GM19351 (cell line): ENCODE measurements around the gene TRAF7.
"Not testable (repeated sequence)": the region's sequence is repeated elsewhere in the genome, so short reads cannot be mapped to it uniquely, and the experiment has no call there.

Experiments
- ATAC-seq: cut with Tn5 transposase; IDR thresholded peaks from one replicate; pipeline ENCODE4 v1.9.1; 2021; ENCODE audit warnings: mild to moderate bottlenecking, moderate library complexity; ENCODE audit not compliant: unreplicated experiment

Gene TRAF7

DNA sequence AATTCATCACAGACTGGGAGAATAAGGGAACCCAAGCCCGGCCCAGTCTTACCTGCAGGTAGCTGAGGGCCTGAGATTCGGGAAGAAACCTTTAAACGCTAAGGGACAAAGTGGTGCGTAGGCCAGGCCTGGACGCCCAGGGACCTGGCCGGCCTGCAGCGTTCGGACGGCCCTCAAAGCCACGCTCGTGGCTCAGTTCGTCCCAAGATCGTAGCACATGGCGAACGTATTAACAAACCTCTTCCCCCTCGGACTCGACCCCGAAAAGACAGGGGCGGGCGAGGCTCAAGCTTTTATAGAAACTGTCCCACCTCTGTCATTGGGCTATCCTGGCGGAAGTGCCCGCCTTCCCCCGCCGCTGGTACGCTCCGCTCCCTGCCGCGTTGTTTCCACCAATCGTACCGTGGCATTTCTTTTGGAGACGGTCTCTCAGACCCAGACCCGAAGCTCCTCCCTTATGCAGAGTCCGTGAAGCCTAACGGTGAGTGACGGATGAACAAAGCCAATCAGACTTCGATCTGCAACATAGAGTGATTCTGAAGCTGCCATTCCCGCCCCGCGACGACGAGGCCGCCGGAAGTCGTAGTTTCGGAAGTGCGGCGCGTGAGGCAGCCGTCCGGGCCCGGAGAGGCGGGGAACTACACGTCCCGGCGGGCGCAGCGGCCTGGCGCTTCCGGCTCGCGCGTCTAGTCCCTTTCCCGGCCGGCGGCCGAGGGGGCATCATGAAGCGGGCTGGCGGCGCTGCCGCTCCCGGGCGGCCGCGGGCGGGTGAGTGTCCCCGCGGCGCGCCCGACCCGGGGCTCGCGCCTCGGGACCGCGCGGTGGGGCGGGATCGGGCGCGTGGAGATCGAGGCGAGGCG, at the start of gene TRAF7:
Gene TRAF7 (plus strand): TSS at position 692 of the 860 bp plus-strand sequence. CDS start 8,139 bp downstream, outside the sequence.
- peak; percentile 87 for ATAC-seq

DNA sequence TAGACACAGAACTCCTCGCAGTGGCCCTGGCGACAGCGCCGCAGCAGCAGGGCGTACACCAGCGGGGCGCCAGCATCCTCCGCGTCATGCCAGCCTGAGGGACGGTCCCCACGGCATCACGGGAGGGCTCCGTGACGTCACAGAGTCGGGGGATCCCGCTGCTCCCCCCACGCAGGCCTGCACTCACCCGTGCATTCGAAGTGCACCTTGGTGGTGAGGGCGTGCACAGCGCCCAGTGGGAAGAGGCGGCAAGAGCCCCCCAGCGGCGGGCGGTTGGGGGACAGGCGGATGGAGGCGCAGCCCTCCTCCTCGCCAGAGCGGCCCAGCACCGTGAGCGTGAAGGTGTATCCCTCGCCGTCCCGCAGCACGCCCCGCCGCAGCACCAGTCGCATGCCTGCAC, 49.4 kb upstream of the TRAF7 start:
- not testable (repeated sequence) for ATAC-seq

DNA sequence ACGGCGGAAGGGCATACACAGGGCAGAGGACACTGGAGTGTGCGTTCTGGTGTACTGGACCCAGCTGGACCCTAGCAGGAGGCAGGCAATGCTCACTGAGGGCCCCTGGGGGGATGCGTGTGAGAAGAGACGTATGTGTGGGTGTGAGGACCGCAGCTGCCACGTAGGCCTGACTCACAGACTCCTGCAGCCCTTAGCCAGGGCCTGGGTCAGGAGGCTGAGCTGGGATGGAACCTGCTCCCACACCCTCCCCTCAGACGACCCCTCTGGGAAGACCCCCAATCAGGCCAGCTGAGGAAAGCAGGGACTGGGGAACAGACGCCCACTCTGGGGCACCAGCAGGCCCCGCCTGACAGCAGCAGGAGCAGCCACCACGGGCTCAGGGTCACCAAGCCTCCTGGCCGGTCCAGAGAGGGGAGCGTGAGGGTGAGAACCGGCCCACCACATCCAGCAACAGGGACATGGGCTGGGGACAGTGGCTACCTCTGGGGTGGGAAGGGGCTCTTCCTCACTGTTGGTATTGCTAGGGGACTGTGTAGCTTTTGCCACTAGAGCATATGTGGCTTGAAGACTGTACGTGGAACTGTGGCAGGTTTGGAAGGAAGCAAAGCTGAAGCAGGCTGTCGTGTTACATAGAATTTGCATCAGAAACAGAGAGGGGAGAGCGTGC, 48.3 kb upstream of the TRAF7 start:
- not testable (repeated sequence) for ATAC-seq

DNA sequence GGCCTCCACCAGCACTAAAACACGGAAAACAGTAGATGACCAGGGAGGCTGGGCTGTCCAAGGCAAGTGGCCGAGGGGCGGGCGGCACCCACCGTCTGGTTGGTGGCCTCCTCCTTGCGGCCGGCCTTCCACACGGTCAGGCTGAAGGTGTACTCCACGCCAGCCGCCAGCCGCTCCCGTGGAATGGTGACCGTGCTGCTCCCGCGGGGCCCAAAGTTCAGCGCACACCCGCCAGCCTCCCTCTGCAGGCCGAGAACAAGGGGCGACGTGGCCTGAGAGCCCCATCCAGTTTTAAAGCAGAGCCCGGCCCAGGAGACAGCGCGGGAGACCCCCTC, 47.8 kb upstream of the TRAF7 start:
- ATAC-seq: not testable (repeated sequence)

DNA sequence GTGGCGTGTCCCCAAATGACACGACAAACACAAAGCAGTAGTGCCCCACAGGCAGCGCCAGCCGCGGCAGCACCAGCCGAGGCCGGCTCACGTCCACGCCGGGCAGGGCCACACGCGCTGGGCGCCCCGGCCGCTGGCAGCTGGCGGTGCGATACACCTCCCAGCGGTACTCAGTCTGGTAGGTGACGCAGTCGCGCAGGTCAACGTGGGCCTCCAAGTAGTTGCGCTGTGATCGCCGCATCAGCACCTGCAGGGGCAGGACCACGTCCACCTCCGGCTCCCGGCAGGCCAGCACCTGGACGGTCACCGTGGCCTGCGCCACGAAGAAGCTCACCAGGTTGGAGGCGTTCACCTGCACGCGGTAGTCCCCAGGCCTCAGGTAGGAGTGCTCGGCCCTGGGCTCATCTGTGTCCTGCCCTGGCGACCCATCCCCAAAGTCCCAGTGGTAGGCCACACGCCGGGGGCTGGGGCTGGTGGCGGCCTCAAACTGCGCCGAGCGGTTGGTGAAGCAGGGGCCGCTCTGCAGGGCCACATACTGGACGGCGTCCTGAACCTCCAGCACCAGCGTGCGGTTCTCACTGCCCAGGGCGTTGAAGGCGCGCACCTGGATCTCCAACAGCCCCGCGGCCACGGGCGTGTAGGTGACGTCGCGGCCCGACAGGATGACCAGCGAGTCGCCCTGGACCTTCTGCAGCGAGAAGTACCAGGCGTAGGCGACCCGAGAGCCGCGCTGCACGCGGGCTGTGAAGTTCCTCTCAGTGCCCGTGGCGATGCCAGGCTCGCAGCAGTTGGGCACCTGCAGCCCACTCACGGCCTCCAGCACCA, 46.9 kb upstream of the TRAF7 start:
- ATAC-seq: not testable (repeated sequence)

DNA sequence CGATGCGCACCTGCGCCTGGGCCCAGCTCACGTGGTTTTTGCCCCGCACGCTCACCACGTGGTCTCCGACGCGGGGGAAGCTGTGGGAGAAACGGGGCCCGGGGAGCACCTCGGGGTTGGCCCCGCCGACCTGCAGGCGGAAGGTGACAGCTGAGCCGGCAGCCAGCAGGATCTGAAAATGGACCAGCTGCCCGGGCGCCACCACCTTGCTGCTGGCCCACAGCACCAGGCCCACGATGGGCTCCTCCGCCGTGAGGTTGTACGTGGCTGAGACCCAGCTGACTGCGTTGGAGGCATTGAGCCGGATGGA, 46.4 kb upstream of the TRAF7 start:
- ATAC-seq: not testable (repeated sequence)

DNA sequence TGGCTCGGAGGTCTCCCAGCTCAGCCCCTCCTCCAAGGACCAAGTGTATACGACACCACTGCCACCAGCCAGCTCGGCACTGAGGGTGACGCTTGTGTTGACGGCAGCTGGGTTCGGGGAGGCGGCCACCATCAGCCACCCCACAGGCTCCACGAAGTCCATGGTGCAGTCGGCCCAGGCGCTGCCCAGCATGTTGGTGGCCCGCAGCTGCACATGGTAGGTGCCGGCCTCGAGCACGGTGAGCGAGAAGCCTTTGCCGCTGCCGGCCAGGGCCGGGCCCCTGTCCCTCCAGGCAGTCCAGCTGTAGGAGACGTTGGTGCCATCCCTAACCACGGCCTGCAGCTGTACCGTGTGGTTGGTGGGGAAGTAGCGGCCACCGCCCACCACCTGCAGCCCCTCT, 45.7 kb upstream of the TRAF7 start:
- not testable (repeated sequence) for ATAC-seq

DNA sequence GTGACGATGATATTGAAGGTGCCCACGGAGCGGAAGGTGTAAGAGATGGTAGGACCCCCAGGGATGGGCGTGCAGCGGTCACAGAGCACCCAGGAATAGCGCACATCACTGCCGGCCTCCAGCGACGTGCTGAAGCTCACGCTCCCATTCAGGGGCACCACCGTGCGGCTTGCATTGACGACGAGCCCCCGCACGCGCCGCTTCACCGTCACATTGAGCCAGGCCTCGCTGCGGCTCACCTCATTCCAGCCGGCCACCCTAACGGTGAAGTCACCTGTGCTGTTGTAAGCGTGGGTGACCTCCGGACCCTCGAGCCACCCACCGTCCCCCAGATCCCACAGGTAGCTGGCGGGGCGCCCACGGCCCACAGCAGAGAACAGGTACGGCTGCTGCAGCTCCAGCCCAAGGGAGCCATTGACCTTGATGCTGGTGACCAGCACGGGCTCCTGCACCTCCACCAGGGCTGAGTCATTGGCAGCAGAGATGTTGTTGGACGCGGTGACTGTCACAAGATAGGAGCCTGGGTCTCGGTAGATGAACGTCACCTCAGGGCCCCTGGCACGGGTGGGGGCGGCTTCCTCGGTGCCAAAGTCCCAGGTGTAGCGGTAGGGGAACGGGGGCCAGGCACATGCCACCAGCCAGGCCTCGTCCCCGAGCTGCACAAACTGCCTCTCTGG, 45.1 kb upstream of the TRAF7 start:
- not testable (repeated sequence) for ATAC-seq

DNA sequence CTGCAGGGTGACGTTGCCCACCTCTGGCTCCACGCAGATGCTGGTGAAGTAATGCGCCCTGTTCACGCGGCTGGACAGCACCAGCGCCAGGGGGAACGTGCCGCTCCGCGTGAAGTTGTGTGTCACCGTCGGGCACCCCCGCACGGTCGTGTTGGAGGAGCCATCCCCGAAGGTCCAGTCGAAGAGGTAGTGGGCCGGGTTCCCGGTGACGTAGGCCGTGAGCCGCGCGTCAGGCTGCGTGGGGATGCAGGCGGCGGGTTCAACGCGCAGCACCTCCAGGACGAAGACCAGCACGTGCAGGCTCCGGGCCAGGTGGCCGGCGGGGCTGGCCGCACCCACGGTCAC, 44.6 kb upstream of the TRAF7 start:
- not testable (repeated sequence) for ATAC-seq

DNA sequence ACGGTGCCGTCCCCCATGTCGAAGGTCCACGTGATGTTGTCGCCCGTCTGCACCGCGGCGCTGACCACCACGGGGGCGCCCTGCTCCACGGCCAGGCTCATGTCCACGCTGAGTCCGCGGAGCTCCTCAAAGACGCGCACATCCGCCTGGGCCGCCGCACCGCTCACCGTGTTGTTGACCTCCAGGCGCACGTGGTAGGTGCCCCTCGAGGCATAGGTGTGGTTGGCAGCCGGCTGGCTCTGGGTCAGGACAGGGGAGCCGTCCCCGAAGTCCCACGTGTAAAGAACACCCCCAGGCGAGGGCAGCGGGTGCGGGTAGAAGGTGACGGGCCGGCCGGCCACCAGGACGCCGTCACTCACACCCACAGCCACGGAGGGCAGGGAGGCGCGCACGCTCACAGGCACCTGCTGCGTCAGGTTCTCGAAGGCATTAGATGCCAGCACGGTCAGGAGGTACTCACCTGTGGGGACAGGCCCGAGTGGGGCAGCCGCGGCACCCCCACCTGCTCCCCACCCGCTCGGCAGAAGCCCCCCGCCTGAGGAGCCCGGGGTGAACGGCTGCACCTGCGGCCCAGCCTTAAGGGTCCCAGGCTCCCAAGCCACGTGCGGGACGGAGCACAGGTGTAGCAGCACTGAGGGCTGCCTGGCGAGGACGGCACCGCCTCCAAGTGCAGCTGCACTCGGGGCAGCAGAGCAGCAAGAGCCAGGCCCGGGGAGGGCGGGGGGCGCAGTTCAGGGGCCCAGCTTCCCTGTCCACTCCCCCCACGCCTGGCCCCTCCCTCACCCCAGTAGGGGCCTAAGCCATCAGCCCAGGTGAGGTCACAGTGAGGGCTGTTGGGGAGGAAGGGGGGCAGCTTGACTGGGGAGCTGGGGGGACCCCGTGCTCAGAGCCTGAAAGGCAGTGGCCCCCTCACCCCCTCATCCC, 43.9 kb upstream of the TRAF7 start:
- not testable (repeated sequence) for ATAC-seq

DNA sequence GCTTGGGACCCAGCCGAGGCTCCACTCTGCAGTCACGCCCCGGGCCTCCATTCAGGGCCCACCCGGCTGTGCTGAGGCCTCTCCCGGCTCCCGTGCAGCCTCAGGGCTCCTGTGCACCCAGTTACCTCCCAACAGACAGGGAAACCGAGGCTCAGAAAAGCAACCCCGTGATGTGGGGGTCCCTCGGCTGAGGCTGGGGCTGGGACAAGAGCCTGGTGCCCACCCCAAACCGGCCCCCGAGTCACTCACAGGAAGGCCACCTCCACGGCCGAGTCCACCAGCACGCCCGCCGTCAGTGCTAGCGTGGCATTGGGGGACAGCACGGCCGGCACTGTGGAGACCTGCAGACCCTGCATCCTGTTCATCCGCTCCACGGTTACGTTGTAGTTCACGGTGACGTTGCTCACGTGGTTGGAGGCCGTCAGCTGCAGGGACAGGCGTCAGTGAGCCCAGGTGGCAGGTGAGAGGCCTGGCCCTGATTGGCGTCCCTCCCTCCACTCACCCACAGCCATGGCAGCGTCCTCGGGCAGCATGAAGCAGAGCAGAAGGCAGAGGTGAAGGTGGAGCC, 43.0 kb upstream of the TRAF7 start:
- not testable (repeated sequence) for ATAC-seq

DNA sequence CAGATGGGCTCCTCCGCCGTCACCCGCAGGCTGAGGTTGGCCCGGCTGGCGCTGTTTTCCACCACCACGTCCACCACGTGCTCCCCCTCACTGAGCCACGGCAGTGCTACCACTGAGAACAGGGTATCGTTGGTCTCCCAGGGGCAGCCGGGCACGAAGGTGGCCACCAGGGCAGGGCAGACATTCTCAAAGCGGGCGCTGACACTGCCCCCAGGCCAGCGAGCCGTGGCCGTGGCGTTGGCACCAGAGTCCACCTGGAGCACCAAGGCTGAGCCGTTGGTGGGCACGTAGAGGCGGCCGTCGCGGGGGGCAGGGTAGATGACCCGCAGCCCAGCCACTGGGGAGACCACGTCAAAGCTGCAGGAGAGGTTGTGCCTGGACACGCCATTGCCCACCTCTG, 41.4 kb upstream of the TRAF7 start:
- ATAC-seq: not testable (repeated sequence)

DNA sequence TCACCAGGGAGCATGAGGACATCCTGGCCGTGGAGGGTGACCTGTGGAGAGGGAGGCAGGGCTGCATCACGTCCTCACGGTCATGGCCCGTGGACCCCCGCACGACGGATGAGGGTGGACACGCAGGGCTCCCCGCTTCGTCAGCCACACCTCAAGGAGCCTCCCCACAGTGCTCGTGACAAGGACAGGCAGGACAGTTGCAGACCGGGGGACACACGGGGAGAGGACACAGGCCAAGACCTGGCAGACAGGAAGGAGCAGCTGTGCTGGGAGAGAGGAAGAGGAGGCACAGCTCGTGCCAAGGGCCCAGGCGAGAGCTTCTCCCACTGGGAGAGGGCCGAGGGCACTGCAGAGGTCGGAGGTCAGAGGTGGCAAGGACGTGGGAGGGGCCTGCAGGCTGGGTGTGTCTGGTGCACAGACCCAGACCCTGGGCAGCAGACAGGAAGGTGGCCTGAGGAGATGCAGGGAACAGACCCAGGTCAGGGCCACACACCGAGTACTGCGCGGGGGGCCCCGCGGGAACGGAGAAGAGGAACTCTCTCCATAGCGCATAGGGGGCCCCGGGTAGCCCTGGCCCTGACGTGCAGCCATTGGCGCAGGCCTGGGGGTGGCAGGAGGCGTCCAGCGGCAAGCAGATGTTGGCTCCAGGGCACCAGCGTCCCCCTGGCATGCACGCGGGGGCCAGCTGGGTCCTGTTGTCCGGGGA, 40.5 kb upstream of the TRAF7 start:
- not testable (repeated sequence) for ATAC-seq

DNA sequence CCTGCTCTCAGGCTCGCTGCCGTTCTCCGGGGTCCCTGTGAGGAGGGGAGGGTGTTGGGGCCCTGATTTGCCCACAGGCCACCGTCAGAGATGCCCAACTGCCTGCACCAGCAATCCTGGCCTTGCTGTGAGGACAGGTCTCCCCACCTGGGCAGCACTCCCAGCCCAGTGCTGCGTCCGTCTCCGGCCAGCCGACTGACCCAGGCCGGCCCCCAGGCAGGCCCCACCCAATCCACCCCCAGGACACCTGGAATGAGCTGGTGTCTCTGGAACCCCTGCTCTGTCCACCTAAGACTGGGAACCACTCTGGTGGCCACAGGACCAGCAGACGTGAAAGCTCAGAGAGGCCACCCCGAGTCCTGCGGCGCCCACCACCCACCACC, 40.0 kb upstream of the TRAF7 start:
- ATAC-seq: no peak

DNA sequence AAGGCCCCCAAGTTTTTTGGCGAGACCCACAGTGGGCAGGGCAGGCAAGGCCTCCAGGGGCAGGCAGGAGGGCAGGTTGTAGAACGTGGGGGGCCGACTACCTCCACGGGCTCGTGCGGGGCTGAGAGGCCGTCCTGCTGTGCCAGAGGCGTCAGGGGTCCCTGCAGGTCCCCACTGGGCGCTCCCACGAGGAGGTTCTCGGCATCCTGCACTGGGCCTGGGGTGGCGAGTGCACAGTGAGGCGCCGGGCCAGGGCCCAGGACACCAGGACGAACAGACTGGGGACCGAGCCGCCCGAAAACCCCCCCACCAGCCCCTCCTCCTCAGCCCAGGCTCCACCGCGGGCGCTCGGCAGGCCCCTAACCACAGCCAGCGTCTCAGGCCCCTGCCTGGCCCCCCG, 39.2 kb upstream of the TRAF7 start:
- not testable (repeated sequence) for ATAC-seq

DNA sequence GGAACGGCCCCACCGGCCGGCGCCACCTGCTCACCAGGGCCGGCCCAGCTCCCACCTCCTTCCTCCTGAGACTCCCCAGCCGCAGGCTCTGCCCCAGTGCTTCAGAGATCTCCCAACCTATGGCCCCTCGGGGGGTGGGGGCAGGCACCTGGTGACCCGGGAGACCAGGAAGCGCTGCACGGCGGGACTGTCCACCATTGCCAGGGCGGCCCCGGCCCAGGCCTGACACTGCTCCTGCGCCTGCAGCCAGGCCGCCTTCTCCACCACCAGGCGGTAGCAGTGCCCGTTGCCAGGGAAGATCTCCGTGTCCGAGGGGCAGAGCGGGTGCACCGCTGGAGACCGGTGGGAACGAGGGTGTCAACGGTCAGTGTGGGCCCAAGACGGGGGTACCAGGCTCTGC, 38.2 kb upstream of the TRAF7 start:
- ATAC-seq: not testable (repeated sequence)

DNA sequence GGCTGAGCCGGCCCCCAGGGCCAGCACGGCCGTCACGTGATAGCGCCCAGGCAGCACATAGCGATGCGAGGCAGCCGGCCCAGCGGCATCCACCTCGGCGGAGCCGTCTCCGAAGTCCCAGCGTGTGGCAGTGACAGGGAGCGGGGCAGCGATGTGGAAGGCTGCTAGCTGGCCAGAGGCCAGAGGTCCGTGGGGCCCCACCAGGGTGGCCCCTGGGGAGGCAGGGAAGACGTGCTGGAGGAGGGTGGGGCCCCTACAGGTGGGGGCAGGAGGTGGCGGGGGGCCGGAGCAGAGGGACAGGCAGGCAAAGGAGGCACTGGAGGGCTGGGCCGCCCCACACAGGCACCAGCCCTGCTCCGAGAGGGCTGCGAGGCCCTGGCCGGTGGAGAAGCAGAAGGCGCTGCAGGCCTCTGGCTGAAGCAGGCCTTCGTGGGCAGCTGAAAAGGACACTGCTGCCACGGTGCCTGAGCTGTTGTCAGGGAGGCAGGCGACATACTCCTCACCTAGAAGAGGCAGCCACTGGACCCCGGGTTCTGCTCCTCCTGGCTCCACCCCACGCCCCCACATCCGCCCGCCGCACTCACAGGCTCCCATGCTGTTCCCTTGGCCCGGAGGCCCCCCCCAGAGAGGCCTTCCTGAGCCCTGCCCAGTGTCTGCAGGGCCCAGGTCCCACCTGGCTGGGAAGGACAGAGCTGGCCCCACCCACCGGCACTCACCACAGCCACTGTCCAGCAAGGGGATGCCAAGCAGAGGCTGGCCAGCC, 37.4 kb upstream of the TRAF7 start:
- ATAC-seq: not testable (repeated sequence)

DNA sequence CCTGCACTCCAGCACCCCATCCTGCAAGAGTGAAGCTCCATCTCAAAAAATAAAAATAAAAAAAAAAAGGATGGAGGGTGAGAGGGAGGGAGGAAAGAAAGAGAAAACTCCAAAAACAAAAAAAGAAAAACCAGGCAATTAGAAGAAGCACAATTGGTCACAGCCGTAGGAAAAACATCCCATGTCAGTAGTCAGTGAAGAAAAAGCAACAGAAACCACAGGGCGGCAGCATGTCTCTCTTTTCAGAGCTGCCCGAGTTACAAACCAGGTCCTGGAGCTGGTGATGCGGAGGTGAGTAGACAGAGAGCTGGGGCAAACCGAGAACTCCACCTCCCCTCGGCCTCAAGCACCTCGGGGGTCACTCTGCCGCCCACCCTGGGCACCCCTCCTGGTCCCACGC, 34.3 kb upstream of the TRAF7 start:
- not testable (repeated sequence) for ATAC-seq
